GM06990 (cell line): ENCODE measurements around the gene EPS15.

Experiments used
- DNase-seq: peaks from one replicate; pipeline ENCODE4 v3.0.0-alpha.2; 2011; ENCODE audit not compliant: insufficient read length; ENCODE audit errors: extremely low read depth
- H3K27me3 ChIP-seq: replicated peaks from 2 replicates; pipeline ENCODE4 v1.6.0; 2011; ENCODE audit warnings: low read length; ENCODE audit not compliant: control insufficient read depth, insufficient read depth
- H3K36me3 ChIP-seq: 2 replicates; pipeline ENCODE4 v1.5.1; 2011; ENCODE audit warnings: low read length; ENCODE audit not compliant: control insufficient read depth, insufficient read depth
- H3K4me3 ChIP-seq: replicated peaks from 2 replicates; pipeline ENCODE4 v1.5.1; 2011; ENCODE audit warnings: low read depth, mild to moderate bottlenecking, control low read depth, low read length
- TF ChIP-seq, protein P1 (sequence below): IDR thresholded peaks from 2 replicates; pipeline ENCODE4 v1.5.1; 2011; ENCODE audit warnings: low read length, control low read depth, mild to moderate bottlenecking, inconsistent platforms; ENCODE audit not compliant: insufficient read depth, poor library complexity, severe bottlenecking

Gene EPS15

DNA sequence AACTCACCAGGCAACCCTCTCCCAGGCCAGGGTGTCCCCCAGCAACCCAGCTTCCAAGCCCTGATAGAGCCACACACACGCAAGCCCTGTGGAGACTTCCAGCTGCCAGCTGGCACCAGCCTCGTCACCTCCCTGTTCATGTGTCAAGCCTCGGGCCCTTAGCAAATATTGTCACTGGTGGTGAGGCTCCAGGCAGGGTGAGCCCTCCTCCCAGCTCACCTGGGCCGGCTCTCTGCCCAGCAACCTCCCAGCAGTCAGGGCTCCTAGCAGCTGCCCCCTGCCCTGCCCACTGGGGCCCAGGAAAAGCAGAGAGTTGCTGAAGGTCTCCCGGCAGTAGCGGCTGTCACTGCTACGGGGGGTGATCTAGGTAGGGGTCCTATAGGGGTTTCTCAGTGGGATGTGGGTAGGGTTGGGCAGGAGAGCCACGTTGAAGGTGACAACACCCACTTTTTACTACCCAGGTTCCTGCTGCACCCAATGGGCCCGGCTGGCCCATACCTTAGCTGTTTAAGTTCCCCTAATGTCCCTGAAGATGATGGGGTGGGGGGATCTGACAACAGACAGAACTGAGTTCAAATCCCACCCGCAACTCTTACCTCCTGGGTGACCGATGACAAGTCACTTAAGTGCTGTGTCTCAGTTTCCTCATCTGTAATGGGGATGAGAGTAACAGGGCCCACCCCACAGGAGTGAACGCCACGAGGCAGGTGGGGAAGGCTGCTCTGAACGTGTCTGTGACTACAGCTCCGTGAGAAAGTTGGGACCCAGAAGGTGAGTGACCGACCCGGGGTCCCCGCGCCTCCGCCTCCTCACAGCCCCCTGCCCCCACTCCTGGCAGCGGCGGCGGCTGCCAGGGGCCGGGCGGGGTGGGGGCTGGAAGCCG lies 189.4 kb downstream of the EPS15 start:
- Histone ChIP-seq H3K27me3 (no peaks in the 10 kb centered on the region; the same call in 1 of the 2 replicates), H3K4me3 (no peak overlapping the region; the same call in 1 of the 2 replicates), H3K36me3 (no peaks in the 10 kb centered on the region)
- no peak for DNase-seq
- TF ChIP-seq, protein P1, sequence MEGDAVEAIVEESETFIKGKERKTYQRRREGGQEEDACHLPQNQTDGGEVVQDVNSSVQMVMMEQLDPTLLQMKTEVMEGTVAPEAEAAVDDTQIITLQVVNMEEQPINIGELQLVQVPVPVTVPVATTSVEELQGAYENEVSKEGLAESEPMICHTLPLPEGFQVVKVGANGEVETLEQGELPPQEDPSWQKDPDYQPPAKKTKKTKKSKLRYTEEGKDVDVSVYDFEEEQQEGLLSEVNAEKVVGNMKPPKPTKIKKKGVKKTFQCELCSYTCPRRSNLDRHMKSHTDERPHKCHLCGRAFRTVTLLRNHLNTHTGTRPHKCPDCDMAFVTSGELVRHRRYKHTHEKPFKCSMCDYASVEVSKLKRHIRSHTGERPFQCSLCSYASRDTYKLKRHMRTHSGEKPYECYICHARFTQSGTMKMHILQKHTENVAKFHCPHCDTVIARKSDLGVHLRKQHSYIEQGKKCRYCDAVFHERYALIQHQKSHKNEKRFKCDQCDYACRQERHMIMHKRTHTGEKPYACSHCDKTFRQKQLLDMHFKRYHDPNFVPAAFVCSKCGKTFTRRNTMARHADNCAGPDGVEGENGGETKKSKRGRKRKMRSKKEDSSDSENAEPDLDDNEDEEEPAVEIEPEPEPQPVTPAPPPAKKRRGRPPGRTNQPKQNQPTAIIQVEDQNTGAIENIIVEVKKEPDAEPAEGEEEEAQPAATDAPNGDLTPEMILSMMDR: no peak

DNA sequence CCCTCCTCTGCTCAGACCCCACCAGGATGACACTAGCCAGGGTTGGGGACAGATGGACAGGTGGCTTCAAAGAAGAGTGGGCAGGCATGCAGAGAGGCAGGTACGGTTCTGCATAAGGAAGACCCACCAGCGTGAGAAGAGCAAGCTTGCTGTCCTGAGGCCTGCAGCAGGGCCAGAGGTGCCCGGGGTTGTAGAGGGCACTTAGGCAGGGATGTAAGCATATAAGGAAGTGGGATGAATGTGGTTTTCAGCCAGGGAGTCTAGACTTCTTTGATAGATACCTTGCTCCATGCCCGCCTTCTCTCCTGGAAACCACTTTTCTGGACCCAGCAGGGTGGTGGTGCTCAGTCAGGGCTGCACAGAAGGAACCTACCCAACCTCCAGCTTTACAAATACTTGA lies 190.1 kb downstream of the EPS15 start:
- H3K4me3 ChIP-seq: no peak overlapping the region
- no peaks in the 10 kb centered on the region; the same call in 1 of the 2 replicates for H3K27me3 ChIP-seq
- no peaks in the 10 kb centered on the region for H3K36me3 ChIP-seq
- TF ChIP-seq, protein P1: no peak
- DNase-seq: no peak

DNA sequence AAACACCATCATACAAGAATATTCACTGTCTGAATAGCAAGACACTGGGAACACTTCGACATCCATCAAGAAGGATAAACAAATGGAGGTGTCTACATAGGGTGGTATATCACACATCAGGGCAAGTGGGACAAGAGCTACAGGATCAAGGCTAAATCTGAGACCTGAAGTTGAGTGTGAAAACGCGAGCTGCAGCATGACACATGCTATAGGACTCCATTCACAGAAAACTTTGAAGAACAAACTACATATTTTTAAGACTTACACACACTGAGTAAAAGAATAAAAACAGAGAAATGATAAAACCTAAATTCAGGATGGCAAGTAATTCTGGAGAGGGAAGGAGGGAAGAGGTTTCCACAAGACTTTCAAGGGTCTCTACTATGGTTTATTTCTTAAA lies 190.8 kb downstream of the EPS15 start:
- Histone ChIP-seq H3K36me3 (no peaks in the 10 kb centered on the region), H3K27me3 (no peaks in the 10 kb centered on the region; the same call in 1 of the 2 replicates)
- TF ChIP-seq, protein P1: no peak

DNA sequence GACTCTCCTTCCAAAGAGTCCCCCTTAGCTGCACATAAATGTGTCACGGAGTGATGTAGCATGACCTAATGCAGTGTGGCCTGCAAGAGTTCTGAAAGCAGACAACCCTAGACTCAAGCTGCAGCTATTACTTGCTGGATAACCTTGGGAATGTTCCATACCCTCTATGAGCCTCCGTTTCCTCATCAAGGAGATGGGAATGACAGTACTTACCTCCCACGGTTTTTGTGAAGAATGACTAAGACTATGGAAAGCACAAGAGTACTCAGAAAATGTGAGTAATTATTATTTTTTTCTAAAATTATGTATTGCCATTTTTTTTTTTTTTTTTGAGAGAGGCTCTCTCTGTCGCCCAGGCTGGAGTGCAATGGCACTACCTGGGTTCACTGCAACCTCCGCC lies 191.7 kb downstream of the EPS15 start:
- no peak for DNase-seq
- TF ChIP-seq, protein P1: no peak
- Histone ChIP-seq H3K36me3 (no peaks in the 10 kb centered on the region), H3K4me3 (no peak overlapping the region), H3K27me3 (no peaks in the 10 kb centered on the region; the same call in 1 of the 2 replicates)

More for the DNA sequence above, 190.8 kb downstream of the EPS15 start:
- H3K4me3 ChIP-seq: no peak overlapping the region
- no peak for DNase-seq

DNA sequence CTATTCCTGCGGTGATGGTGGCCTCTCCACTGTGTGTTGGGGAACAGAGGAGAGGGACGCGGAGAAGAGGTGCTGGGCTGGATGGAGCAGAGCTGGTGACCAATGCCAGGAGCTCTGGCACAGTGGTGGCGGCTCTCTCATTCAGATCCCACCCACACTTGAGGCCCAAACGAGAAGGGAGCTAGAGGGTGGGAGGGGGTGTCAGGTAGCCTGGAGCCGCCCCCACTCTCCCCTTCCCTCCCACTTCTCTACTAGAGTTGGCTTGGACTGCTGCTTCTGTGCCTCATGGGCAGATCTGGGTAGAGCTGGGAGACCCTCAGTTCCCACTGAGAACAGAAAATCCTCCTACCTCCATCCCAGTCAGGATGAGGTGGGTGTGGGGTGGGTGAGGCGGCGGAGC lies 192.2 kb downstream of the EPS15 start:
- TF ChIP-seq, protein P1: no peak
- Histone ChIP-seq H3K4me3 (no peak overlapping the region), H3K36me3 (no peaks in the 10 kb centered on the region), H3K27me3 (no peaks in the 10 kb centered on the region; the same call in 1 of the 2 replicates)
- no peak for DNase-seq
